H9 (cell line): ENCODE results near the gene IFIT5. TPM values are rescaled to one million over a fixed set of nuclear protein-coding genes. Genes with fewer than 3 reads are reported as not detected.
"Not testable (repeated sequence)": the region's sequence is repeated elsewhere in the genome, so short reads cannot be mapped to it uniquely, and the experiment has no call there.

ENCODE experiments used
- DNase-seq: peaks from one replicate; pipeline ENCODE4 v3.0.0-alpha.2; 2017
- H2AFZ ChIP-seq: one replicate; pipeline ENCODE4 v1.6.1; 2013; ENCODE audit warnings: mild to moderate bottlenecking, low read length, control low read depth, moderate library complexity
- H2AK5ac ChIP-seq: 2 replicates; pipeline ENCODE4 v1.6.1; 2013; ENCODE audit warnings: low read length, control low read depth, mixed read lengths; ENCODE audit not compliant: insufficient read length
- H2BK120ac ChIP-seq: one replicate; pipeline ENCODE4 v1.6.1; 2013; ENCODE audit warnings: low read depth, mild to moderate bottlenecking, low read length, control low read depth, inconsistent platforms; ENCODE audit not compliant: poor library complexity, severe bottlenecking
- H2BK12ac ChIP-seq: 2 replicates; pipeline ENCODE4 v1.6.1; 2013; ENCODE audit warnings: low read length, control low read depth, mixed read lengths, low read depth; ENCODE audit not compliant: insufficient read length
- H2BK15ac ChIP-seq: 2 replicates; pipeline ENCODE4 v1.6.1; 2013; ENCODE audit warnings: low read depth, low read length, control low read depth
- H2BK20ac ChIP-seq: one replicate; pipeline ENCODE4 v1.6.1; 2013; ENCODE audit warnings: low read depth, mild to moderate bottlenecking, low read length, control low read depth, inconsistent platforms; ENCODE audit not compliant: poor library complexity, severe bottlenecking
- H2BK5ac ChIP-seq: 2 replicates; pipeline ENCODE4 v1.6.1; 2013; ENCODE audit warnings: low read length, control low read depth, mixed read lengths; ENCODE audit not compliant: insufficient read length
- H3K14ac ChIP-seq: 2 replicates; pipeline ENCODE4 v1.6.1; 2013; ENCODE audit warnings: low read length, control low read depth; ENCODE audit not compliant: insufficient read depth
- H3K18ac ChIP-seq: 2 replicates; pipeline ENCODE4 v1.6.1; 2013; ENCODE audit warnings: low read depth, mild to moderate bottlenecking, mixed read lengths, low read length, control low read depth; ENCODE audit not compliant: insufficient read length
- H3K23ac ChIP-seq: 2 replicates; pipeline ENCODE4 v1.6.1; 2013; ENCODE audit warnings: low read length, control low read depth, mixed read lengths, low read depth; ENCODE audit not compliant: insufficient read length
- H3K23me2 ChIP-seq: 2 replicates; pipeline ENCODE4 v1.6.1; 2013; ENCODE audit warnings: low read depth, mild to moderate bottlenecking, mixed read lengths, low read length, control low read depth; ENCODE audit not compliant: insufficient read length, poor library complexity, severe bottlenecking
- H3K27ac ChIP-seq: 2 replicates; pipeline ENCODE4 v1.5.1; 2013; ENCODE audit warnings: low read length, control low read depth, mixed read lengths, low read depth; ENCODE audit not compliant: insufficient read length
- H3K27me3 ChIP-seq: 2 replicates; pipeline ENCODE4 v1.6.1; 2013; ENCODE audit warnings: low read length, control low read depth, inconsistent platforms; ENCODE audit not compliant: insufficient read depth
- H3K4ac ChIP-seq: 2 replicates; pipeline ENCODE4 v1.6.1; 2013; ENCODE audit warnings: low read depth, mild to moderate bottlenecking, control low read depth, inconsistent platforms, low read length, moderate library complexity
- H3K4me1 ChIP-seq: 2 replicates; pipeline ENCODE4 v1.6.1; 2013; ENCODE audit warnings: low read length, control low read depth, inconsistent platforms; ENCODE audit not compliant: insufficient read depth
- H3K4me2 ChIP-seq: 2 replicates; pipeline ENCODE4 v1.6.1; 2013; ENCODE audit warnings: low read length, control low read depth, mixed read lengths; ENCODE audit not compliant: insufficient read length, insufficient read depth
- H3K56ac ChIP-seq: 2 replicates; pipeline ENCODE4 v1.6.1; 2013; ENCODE audit warnings: low read depth, mild to moderate bottlenecking, mixed read lengths, low read length, control low read depth; ENCODE audit not compliant: insufficient read length
- H3K79me1 ChIP-seq: 2 replicates; pipeline ENCODE4 v1.6.1; 2013; ENCODE audit warnings: low read depth, mild to moderate bottlenecking, moderate library complexity, low read length, control low read depth, inconsistent platforms; ENCODE audit not compliant: insufficient read depth, poor library complexity, severe bottlenecking
- H3K79me2 ChIP-seq: 2 replicates; pipeline ENCODE4 v1.6.1; 2013; ENCODE audit warnings: low read length, control low read depth, inconsistent platforms; ENCODE audit not compliant: insufficient read depth
- H3K9ac ChIP-seq: 2 replicates; pipeline ENCODE4 v1.6.1; 2013; ENCODE audit warnings: low read length, control low read depth, mixed read lengths; ENCODE audit not compliant: insufficient read length; ENCODE audit errors: extremely low read depth
- H3K9me3 ChIP-seq: one replicate; pipeline ENCODE4 v1.6.1; 2013; ENCODE audit warnings: low read depth, low read length, inconsistent platforms; ENCODE audit not compliant: control insufficient read depth
- H3T11ph ChIP-seq: one replicate; pipeline ENCODE4 v1.6.1; 2013; ENCODE audit warnings: mild to moderate bottlenecking, low read length, control low read depth, inconsistent platforms
- H4K20me1 ChIP-seq: one replicate; pipeline ENCODE4 v1.6.1; 2013; ENCODE audit not compliant: control insufficient read depth, insufficient read length, insufficient read depth
- H4K5ac ChIP-seq: 2 replicates; pipeline ENCODE4 v1.6.1; 2013; ENCODE audit warnings: low read depth, mild to moderate bottlenecking, mixed read lengths, low read length, control low read depth; ENCODE audit not compliant: insufficient read length
- H4K8ac ChIP-seq: replicated peaks from 2 replicates; pipeline ENCODE4 v1.6.1; 2013; ENCODE audit warnings: low read length, control low read depth, mixed read lengths, low read depth; ENCODE audit not compliant: insufficient read length
- H4K91ac ChIP-seq: 2 replicates; pipeline ENCODE4 v1.6.1; 2013; ENCODE audit warnings: low read depth, mild to moderate bottlenecking, moderate library complexity, mixed read lengths, low read length, control low read depth; ENCODE audit not compliant: insufficient read length
- H3K27ac Mint-ChIP-seq, 3 experiments: 2 replicates in 2 of 3; 3 replicates in 1 of 3; pipeline ENCODE4 v1.8.0; 2020 to 2021; ENCODE audit warnings: mixed read lengths in 3 of 3, mild to moderate bottlenecking in 1 of 3, moderate library complexity in 1 of 3
- H3K27me3 Mint-ChIP-seq: 2 replicates; pipeline ENCODE4 v1.8.0; 2021; ENCODE audit warnings: low read depth, mild to moderate bottlenecking, moderate library complexity, mixed read lengths
- H3K36me3 Mint-ChIP-seq, 3 experiments: 2 replicates in 2 of 3; 3 replicates in 1 of 3; pipeline ENCODE4 v1.8.0; 2020 to 2021; ENCODE audit warnings: low read depth in 3 of 3, mixed read lengths in 3 of 3; ENCODE audit not compliant: insufficient read depth in 1 of 3
- H3K4me1 Mint-ChIP-seq, 2 experiments: 2 replicates each; pipeline ENCODE4 v1.8.0; 2020; ENCODE audit warnings: mixed read lengths in 2 of 2
- H3K4me3 Mint-ChIP-seq, 2 experiments: 2 replicates in 1 of 2; 3 replicates in 1 of 2; pipeline ENCODE4 v1.8.0; 2020 to 2021; ENCODE audit warnings: mild to moderate bottlenecking in 2 of 2, mixed read lengths in 2 of 2, moderate library complexity in 1 of 2
- H3K9me3 Mint-ChIP-seq, 2 experiments: 2 replicates in 1 of 2; 3 replicates in 1 of 2; pipeline ENCODE4 v1.8.0; 2020; ENCODE audit warnings: mild to moderate bottlenecking in 2 of 2, mixed read lengths in 2 of 2, moderate library complexity in 1 of 2
- WGBS: extraction: QIAGEN DNeasy Blood & Tissue Kit; methylation state at CpG from one replicate; pipeline ENCODE4 v1.1.7; 2013; ENCODE audit warnings: missing lambda C conversion rate, low lambda C conversion rate, mixed read lengths; ENCODE audit not compliant: insufficient read length; ENCODE audit errors: extremely low coverage; 5-methylcytosine and 5-hydroxymethylcytosine counted together
- total RNA-seq: library from RNA; stranded (reverse); gene quantifications from 2 replicates; pipeline ENCODE4 v1.2.1, GENCODE V29; 2021

Gene IFIT5
- total RNA-seq, 1 experiment from 2014 or later = 2.3 TPM

DNA sequence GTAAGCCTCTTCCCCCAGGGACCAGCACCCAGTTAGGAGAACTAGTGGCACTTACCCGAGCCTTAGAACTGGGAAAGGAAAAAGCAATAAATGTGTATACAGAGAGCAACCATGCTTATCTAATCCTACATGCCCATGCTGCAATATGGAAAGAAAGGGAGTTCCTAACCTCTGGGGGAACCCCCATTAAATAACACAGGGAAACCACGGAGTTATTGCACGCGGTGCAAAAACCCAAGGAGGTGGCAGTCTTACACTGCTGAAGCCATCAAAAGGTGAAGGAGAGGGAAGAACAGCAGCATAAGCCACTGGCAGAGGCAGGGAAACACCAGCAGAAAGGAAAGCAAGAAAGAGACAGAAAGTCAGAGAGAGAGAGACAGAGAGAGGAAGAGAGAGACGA lies 3.8 kb upstream of the IFIT5 start:
- not testable (repeated sequence) for H4K5ac ChIP-seq, H2AK5ac ChIP-seq, H3K9me3 Mint-ChIP-seq, H3K4me2 ChIP-seq, H2BK5ac ChIP-seq, DNase-seq, H3K27ac ChIP-seq, H3K4me3 Mint-ChIP-seq, H3K56ac ChIP-seq, H3K18ac ChIP-seq, H3K23ac ChIP-seq, H3K79me1 ChIP-seq, H2BK120ac ChIP-seq, H3K27me3 ChIP-seq, H3K9ac ChIP-seq, H2AFZ ChIP-seq, H3K4me1 ChIP-seq, H3K79me2 ChIP-seq, H4K20me1 ChIP-seq, H2BK20ac ChIP-seq, H3K23me2 ChIP-seq, H3K4ac ChIP-seq, H2BK12ac ChIP-seq, H3K27ac Mint-ChIP-seq, H4K91ac ChIP-seq, H2BK15ac ChIP-seq, H4K8ac ChIP-seq, H3T11ph ChIP-seq, H3K9me3 ChIP-seq, H3K14ac ChIP-seq
- peaks cover 7 to 25% (median 13%) of the 10 kb centered on the region in 3 experiments; a peak in 6 of 7 replicates for H3K36me3 Mint-ChIP-seq
- H3K4me1 Mint-ChIP-seq = peaks cover 6 to 11% of the 10 kb centered on the region in 2 experiments
- no CpG with 5 or more reads among the region's 5 CpGs for WGBS
- peaks cover 15% of the 10 kb centered on the region for H3K27me3 Mint-ChIP-seq

DNA sequence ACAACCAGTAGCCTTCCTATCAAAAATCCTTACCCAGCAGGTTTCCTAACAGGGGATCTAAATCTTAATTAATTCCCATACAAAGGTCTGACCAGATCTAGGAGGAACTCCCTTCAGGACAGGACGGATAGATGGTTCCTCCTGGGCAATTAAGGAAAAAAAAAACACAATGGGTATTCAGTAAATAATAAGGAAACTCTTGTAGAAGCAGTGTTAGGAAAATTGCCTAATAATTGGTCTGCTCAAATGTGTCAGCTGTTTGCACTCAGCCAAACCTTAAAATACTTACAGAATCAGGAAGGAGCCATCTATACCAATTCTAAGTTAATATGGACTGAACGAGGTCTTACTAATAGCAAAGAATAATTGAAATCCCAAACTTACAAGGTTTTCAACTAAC lies 3.2 kb upstream of the IFIT5 start:
- not testable (repeated sequence) for H3K27ac ChIP-seq, H2BK5ac ChIP-seq, H3K23ac ChIP-seq, H3K79me2 ChIP-seq, H3K14ac ChIP-seq, H4K20me1 ChIP-seq, H3K4ac ChIP-seq, H3K18ac ChIP-seq, H3K4me1 ChIP-seq, H3K9me3 Mint-ChIP-seq, H2AK5ac ChIP-seq, H3K79me1 ChIP-seq, H3K56ac ChIP-seq, H3K4me2 ChIP-seq, H3K4me3 Mint-ChIP-seq, H3K27me3 ChIP-seq, H4K91ac ChIP-seq, H4K5ac ChIP-seq, H3K27ac Mint-ChIP-seq, H3K9ac ChIP-seq, H4K8ac ChIP-seq, H2BK15ac ChIP-seq, H3K23me2 ChIP-seq, H2BK20ac ChIP-seq, H3K9me3 ChIP-seq, H2BK120ac ChIP-seq, DNase-seq, H3T11ph ChIP-seq, H2AFZ ChIP-seq, H2BK12ac ChIP-seq
- no CpG with 5 or more reads among the region's 2 CpGs for whole genome bisulfite sequencing
- H3K4me1 Mint-ChIP-seq = peaks cover 7 to 11% of the 10 kb centered on the region in 2 experiments
- H3K36me3 Mint-ChIP-seq = peaks cover 7 to 25% (median 13%) of the 10 kb centered on the region in 3 experiments; a peak in 6 of 7 replicates
- H3K27me3 Mint-ChIP-seq = peaks cover 21% of the 10 kb centered on the region
